Stimulated activated CD8-positive, alpha-beta memory T cell treated with anti-CD3 and anti-CD28 coated beads, Interleukin-4, amount 100 ng/mL, for 48 hours (primary cell): ENCODE measurements around the gene ACE.

Experiments
- DNase-seq: peaks from one replicate; pipeline ENCODE4 v3.0.0-alpha.2; 2020

Gene ACE

DNA sequence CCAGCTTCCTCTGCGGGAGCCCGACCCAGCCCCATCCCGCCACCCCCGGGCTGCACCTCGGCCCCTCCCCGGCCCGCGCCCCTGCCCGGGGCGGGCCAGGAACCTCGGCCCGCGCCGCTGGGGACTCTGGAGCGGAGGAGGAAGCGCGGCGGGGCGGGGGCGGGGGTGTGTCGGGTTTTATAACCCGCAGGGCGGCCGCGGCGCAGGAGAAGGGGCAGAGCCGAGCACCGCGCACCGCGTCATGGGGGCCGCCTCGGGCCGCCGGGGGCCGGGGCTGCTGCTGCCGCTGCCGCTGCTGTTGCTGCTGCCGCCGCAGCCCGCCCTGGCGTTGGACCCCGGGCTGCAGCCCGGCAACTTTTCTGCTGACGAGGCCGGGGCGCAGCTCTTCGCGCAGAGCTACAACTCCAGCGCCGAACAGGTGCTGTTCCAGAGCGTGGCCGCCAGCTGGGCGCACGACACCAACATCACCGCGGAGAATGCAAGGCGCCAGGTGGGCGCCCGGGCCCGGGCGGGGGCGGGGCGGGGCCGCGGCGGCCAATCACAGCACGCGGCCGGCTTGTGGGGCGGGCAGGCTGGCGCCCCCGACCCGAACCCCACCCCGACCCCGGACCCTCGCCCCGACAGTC lies at the start of gene ACE:
Gene ACE, plus strand, starts transcription at position 208 of the 626 bp plus-strand sequence. Its CDS starts 34 bp downstream, at position 242.
- DNase-seq: peak; percentile 50

DNA sequence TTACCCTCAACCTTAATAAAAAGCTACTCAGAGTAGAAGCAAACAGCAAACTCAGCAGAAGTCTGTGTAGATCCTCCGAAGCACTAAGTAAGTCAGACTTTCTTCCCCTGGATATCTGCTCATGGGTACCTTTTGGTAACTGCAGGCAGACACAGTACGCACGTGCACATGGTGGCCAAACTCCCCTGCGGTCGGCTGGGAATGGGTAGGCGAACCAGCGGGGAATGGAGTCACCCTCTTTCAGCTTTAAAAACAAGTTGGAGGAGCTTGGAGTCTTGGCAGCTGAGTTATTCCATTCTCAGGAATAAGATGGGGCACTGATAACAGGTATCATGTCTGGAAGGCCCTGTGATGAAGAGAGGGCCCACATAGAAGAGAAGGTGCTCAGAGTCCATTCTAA lies 47.1 kb upstream of the ACE start:
- no peak for DNase-seq

DNA sequence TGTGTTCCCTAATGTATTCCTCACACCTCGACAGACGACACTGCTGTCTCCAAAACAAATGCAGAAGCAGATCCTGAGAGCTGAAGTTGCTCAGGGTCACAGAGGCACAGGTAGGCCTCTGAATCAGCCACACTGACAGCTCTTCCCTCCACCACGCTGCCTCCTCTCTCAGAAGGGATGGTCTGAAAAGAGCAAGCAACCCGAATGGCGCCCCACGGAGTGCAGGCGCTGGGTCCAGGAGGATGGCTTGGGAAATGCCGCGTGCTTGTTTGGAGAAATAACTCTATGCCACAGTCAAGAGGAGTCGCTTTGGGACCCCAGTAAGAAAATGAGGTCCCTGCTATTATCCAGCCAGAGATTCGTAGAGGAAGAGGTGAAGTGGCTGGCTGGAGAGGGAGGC lies 46.6 kb upstream of the ACE start:
- no peak for DNase-seq

DNA sequence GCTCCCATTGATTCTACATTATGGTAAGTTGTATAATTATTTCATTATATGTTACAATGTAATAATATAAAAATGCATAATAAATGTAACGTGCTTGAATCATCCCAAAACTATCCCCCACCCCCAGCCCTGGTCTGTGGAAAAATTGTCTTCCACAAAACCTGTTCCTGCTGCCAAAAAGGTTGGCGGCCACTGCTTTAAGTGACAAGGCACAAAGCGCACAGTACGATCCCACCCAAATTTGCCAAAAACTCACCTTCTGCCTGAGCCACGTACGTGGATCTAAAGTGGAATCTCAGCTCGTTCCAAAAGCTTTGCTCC lies 45.3 kb upstream of the ACE start:
- no peak for DNase-seq

DNA sequence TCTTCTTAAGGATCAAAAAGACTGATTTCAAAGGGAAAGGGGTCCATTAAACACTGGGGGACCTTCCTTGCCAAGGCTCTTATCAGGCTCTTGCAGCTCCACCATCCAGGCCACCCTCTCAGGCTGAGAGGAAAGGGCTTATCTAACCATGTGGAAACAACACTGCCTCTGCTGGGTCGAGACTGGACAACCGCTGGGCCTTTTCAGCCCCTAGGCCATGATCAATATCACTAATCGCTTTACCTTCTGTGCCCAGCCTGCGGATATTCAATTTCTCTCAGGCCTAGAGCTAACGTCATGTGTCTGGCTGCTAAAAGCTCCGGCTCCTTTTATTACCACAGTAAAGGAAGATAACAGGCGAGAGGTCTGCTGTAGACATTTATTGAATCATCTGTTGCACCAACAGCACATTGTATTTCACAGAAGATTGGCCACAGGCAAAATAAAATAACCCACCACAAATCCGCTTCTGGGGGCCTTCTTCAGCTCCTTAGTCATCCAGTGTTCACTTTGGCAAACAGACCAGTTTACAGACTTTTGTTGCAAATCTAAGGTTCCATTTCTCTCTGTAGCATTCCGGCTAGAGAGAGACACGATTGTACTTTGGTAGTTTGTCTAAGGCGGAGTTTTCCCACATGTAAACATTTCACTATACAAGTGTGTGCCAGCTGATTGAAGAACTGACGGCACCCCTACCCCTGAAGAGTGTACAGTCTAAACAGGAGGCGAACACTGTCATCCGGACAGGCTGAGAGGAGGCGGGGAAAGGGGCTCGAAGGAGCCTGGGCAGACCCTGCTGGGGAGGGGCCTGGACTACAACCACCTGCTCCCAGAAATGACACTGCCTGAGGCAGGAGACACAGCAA lies 44.7 kb upstream of the ACE start:
- no peak for DNase-seq

DNA sequence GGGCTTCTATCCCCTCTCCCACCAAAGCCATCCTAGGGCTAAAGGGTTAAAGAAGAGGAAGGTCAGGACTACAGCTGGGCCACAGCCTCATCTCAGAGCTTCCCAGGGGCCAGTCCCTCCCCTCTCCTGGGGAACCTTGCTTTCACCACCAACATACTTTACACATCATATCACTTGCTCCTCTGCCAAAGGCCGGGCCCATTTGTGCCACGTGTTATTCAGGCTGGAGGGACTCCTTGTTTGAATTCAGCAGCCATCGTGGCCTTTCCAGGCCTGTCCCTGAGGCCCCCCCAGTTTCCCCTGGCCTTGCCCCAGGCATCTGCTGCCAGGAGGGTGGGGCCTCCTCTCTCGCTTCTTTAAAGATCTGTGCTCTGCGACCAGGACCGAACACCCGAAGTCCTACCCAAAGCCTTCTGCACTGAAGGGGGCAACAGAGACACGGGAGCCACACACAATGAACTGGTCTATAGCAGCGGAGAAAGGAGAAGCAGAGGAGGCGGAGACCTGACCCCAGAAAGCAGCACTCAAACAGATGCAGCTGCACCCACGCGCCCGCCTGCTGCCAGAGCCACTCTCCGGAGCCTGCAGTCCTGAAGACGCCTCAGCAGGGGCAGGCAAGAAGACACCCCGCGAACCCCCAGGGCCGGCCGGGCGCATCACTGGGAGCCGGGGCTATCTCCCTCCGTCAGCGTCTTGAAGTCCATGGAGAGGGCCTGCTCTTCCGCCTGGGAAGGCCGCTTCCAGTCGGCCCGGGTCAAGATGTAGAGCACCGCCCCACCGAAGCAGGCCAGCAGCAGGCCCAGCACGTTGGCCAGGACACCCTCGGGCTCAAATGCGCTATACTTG lies 42.9 kb upstream of the ACE start:
- DNase-seq: no peak

DNA sequence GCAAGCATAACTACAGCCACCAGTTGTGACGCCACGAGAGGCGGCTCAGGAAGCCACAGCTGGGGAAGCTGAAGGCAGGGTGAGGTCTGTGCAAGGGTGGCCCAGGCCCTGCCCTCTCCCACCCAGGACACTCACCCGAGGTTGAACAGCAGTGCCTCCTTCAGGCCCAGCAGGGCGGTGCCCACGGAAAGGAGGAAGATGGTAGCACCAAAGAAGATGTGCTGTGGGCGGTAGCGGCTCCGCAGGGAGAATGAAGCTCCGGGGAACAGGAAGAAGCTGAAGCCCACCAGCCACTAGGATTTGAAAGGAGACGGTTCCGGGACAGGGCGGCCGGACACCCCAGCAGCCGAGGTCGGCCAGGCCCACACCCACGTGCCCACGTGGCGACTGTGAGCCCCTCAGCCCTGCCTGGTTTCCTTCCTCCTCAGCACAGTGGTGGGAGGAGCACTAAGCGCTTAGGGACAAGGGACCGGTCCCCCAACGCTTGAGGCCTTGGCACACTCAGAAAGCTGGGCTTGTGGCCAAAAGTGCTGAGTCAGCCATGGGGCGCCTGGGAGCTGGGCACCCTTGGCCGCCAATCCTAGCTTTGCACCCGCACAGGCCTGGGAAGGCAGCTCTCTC lies 41.8 kb upstream of the ACE start:
- DNase-seq: no peak

DNA sequence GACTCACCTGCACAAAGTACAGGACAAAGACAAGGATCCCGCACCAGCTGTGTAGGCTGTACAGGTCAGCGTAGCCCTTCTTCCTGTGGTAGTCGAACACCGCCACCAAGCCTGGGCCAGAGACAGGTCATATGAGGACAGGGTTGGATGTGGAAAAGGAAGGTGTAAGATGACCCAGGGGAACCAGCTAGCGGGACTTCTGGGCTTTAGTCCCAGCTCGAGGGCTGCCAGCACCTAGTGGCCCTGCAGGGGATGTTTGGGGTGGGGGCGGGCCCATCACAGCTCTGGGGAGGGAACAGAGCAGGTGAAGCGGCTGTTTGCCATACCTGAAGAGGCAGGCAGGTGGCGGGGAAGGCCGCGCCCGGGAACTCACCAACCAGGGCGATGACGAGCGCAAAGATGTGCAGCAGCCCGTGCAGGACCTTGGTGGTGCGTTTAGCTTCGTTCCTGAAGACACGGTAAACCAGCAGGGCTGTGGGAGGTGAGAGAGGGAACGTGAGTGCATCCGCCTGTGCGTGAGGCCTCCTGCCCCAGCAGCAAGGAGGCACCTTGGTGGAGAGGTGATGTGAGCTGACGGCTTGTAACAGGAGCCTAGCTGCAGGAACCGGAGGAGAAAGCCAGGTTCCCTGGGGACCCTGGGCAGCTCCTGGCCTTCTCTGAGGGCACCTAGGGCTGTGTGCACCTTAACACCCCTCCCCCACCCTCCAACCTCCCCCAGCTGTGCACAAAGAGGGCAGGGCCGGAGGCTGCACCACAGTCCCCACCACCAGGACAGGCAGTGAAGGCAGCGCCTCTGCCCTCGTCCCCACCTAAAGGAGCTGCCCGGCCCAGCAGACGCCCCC lies 41.0 kb upstream of the ACE start:
- DNase-seq: no peak

DNA sequence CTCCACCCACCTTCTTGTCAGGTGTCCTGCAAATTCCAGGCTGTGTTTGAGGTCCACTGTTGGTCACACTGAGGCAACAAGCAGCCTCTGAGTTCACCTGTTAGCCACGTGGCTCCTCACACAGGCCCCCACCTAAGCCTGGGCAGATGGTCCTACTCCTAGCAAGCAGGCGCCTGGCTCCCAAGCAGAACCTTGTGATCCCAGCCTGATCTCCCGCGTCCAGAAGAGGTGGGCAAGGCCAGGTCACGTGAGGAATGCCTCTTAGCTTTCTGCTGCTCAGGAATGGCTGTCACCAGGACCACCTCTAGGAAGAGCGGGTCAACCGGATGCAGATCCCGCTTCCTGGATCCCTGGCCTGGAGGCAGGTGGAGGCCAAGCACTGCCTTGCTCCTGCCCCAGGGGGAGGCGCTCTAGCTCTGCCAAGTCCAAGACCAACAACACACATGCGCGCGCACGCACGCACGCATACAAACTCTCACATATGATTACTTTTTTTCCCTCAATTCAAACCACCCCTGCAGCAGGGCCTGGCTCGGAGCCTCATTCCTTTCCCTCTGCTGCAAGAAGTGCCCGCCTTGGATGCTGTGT lies 40.2 kb upstream of the ACE start:
- DNase-seq: no peak

DNA sequence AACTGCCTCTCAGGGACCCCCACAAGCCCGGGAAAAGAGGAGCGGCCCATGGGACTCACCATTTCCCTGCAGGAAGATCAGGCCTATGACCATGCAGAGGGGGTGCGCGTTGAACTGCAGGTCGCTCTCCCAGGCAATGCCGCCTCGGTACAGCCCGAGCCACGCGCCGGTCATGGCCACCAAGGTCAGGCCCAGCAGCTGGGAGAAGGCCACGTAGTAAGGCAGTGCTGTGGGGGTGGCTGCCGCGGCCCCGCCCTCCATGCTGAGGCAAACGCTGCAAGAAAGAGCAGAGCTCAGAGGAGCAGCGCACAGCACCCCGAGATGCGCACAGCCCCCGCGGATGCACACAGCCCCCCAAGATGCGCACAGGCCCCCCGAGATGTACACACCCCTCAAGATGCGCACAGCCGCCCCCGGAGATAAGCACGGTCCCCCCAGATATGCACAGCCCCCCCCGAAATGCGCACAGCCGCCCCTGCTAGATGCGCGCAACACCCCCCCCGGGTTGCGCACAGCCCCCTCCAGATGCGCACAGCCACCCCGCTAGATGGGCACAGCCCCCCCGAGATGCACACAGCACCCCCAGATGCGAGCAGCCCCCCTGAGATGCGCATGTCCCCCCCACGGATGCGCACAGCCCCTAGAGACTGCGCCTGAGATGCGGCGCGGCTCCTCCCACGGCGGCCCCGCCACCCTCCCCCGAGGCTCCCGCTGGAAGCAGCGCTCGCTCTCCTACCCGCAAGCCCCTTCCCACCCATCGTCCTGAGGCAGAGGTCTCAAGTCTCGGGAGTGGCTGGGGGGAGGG lies 39.4 kb upstream of the ACE start:
- no peak for DNase-seq

DNA sequence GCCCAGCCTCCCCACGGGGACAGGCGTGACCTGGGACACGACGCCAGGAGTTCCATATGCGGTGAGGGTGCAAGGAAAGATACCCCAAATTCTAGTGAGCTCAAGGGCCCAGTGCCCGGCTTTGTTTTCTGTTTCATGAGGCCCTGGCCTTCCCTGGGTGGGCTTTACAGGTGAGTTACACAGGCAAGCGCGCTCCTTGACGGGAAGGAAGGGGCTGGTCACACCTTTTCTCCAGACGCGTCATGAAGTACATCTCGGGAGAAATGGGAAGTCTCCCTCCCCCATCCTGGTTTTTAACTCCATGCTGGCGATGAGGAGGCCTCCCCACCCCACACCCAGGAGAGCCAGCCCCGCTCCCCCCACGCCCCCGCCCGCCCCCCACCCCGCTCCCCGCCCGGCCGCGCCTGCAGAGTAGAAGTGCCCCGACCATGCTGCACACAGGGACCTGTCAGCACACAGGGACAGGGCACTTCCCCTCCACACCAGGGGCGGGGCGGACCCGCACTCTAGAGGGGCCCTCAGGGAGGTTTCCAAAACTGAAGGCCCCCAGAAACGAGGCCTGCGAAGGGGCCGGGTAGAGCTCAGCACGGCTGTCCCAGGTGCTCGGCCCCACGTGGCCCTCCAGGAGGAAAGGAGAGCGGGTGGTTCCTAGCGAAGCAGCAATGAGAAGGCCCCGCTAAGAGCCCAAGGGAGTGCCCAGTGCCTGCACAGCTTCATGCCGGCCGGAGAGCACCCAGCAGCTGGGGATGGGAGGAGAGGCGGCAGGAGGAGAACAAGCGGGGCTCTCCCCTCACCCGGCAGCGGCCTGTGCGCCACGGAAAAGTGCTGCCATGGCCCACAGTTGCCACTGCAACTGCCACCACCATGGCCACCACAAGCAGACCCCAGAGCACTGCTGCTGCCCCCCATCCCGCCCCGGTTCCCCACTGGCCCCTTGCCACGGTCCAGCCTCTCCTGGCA lies 38.5 kb upstream of the ACE start:
- DNase-seq: no peak

DNA sequence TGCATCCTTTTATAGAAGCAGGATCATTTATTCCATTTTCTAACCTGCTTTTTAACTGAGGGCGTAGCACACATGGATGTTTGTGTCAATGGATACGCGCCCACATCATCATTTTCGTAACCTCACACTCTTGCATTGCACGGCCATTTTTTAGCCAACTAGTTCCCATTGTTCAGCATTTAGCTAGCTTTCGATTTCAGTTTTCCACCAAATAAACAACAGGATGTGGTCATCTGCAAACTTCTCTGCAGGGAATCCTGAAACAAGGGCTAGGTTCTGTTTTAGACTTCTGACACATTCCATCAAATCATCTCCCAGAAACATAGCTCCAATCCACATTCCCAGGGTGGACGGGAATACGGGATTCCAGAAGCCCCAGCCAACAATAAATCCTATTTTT lies 37.2 kb upstream of the ACE start:
- no peak for DNase-seq

DNA sequence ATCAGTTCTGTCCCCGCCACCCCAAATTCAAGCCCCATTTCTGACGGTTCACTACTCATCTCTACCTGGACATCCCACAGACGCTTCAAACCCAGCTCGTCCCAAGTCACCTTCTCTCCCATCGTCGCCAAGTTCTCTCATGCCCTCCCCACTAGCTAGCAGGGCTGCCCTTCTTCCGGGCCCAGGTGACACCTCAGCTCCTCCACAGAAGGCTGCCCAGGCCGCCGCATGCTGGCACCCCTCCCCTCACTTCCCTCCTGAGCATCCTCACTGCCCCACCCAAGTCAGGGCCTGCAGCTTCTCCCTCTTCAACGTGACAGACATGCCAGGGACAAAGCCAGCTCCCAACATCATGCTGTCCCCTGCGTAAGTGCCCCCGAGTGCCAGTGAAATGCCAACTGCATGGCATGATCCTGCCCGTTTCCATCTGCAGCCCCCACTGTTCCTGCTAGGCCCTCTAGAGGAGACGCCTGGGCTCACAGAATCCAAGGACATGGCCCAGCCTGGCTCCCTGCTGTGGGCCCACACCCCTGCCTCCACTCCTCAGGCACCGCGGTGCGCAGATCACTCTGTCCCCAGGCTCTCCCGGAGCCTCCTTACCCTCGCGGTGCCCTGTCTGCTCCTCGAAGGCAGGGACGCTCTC lies 36.6 kb upstream of the ACE start:
- DNase-seq: no peak

DNA sequence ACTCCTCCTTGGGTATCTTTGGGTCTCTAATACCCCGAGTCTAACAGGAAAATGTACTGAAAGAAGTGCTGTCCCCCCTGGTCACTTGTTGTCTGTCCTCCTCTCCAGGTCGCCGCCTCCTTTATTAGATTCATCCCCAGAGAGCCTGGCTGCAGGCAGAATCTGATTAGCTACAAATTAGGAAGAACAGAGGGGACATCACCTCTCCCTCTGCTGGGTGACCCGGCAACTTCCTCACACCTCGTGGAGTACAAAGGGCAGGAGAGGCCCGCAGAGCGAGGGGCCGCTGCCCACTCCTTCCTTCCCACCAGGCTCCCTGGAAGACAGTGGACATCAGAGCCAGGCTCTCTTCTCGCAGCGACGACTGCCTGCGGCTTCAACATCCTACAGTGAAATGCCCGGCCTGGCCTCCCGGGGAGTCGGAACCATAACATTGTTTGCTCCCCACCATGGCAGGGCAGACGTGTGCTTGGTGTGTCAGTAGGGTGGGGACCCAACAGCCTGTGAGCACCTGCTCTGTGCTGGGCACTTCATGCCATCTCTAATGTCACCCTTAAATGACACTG lies 36.0 kb upstream of the ACE start:
- no peak for DNase-seq

DNA sequence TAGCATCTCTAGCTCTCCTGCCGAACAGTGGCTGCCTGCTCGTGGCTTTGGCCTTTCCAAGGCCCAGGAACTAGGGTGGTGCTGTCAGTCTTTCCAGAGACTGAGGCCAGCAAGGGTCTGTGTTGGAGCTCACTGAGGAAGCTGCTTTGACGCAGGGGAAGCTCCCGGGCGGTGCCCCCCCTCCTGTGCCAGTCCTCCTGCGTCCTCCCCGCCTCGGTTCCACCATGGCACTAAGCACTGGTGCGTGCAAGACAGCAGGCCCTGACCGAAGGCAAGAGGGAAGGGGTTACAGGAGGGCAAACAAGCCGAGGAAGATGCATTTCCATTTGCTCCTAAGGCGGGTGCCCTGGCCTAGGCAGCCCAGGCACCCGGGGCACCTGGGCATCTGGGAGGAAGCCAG lies 35.2 kb upstream of the ACE start:
- DNase-seq: no peak

DNA sequence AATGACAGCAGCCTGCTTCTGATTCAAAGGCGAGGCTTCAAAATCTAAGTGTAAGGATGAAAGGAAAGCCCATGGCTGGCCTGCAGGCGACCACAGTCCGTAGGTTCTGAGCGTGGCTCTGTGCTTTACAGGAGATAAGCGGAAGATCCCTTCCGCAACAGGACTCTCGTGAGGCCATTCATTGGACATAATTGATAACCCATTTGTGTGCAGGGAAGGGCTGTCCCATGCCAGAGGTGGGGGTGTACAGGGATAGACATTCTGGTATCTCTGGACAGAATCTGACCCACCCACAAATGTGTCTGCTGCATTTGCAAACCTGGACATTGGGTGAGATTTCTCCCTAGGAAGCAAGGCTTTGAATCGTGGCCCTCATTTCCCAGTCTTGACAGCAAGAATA lies 34.8 kb upstream of the ACE start:
- no peak for DNase-seq

DNA sequence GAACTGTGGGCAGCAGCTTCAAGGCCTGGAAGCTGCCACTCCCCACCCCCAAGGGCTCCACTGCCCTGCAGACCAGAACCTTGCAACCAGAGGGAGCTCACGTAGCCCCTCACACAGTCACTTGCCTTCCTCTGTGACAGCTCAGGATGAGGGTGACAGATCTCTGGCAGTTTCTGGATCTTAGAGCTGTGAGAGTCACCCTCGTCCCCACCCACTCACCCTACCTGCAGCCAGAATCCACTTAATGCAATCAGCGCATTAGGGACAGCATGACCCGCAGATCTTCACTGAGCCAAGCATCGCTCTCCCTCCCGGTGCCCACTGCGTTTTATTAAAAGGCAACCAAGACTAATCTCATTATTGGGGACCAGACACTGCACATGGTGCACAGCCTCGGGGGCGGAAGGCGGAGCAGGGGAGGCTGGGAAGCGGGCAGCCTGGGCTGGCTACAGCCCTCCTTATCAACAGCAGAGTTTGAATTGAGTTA lies 34.3 kb upstream of the ACE start:
- DNase-seq: no peak

DNA sequence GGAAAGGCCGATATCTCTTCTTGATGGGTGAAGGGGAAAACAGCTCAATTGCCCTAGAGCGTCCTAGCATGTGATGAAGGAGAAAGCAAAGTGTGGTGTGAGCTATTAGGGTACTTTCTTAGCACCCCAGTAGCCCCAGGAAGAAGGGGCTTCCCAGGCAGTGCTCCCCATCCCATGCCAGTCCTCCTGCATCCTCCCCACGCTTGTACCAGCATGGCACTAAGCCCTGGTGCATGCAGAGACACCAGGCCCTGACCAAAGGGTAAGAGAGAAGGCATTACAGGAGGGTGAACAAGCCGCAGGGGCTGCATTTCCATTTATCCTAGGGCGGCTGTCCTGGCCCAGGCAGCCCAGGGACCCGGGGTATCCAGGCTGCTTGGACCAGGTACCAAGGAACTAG lies 33.8 kb upstream of the ACE start:
- no peak for DNase-seq

DNA sequence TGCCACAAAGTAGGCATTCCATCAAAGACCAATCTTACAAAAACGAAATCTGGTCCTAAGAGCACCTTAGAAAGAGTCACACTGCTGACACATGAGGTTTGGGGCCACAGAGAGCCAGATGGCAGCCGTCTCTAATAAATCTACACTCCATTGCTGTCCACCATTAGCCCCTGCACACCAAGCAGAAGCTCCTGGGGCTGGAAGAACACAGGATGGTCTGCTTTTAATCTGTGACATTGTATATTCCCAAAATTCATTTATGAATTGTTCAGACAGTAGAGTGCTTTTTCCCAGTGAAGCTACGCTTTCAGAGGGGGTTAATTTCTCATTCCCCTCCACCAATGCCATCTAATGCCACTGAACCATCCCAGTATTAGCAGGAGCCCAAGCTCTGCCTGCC lies 32.4 kb upstream of the ACE start:
- no peak for DNase-seq
